Adrenal gland (tissue), 5 donors: ENCODE measurements around the gene ZMAT3.

ENCODE experiments used
- CTCF ChIP-seq, 6 experiments: fragments of 450-650 bp in 4 of 6; fragments of 200-600 bp in 2 of 6; sonication (generic) in 1 of 6; IDR thresholded peaks; 1 replicate in 5 of 6; 2 replicates in 1 of 6; pipeline versions ENCODE4 v1.5.1 to v1.8.0; 2016 to 2021; ENCODE audit warnings: antibody characterized with exemption in 6 of 6, mild to moderate bottlenecking in 2 of 6, moderate library complexity in 1 of 6
- POLR2A ChIP-seq, 2 donors: fragments of 450-650 bp; IDR thresholded peaks; one replicate each; pipeline ENCODE4 v1.6.1; 2017; ENCODE audit warnings: antibody characterized with exemption in 2 of 2, mild to moderate bottlenecking in 2 of 2, moderate library complexity in 1 of 2
- donor health status: DM: no; HTN: no; CAD: no.

- TF ChIP-seq CTCF (IDR thresholded peaks at IDR 0.05): no peak
- no peak for TF ChIP-seq POLR2A (IDR thresholded peaks at IDR 0.05)
Measured at GRCh38 chr3:179038216-179038898, 33.3 kb downstream of the ZMAT3 start.
